ENCODE measurements around the gene SPECC1.

SPECC1 gene

DNA sequence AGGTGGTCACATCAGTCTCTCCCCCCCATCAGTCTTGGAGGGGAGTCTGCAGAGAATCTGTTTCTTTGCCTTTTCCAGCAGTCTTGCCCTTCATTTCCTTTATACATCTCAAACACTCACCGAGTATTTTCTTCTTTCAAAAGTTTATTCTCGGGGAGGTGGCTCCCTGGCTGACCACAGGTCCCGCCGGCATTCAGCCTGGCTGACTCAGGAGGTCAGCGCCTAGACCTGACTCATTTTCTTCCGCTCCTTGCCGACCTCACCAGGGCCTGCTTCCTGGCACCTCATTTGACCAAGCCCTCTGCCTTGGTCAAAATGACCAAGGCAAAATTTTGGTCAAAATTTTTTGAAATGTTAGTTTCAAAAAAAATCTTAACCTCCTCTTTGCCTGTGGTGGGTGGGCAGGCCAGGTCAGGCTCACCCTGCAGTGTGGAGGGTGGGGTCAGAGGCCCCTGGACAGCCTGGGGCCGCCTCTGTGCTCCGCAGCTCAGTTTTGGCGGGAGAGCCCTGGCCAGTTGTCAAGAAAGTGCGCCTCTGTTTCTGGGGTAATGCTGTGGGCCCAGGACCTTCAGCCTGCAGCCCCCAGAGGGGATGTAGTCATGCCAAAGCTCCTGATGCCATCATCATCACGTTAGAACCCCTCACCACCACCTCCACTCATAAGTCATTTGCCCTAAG lies 165.6 kb downstream of the SPECC1 start:
- no peaks in the 10 kb centered on the region for H3K27me3 ChIP-seq
- peak overlapping the region; percentile 28 to 47 for H3K27ac ChIP-seq
- TF ChIP-seq, protein P1, sequence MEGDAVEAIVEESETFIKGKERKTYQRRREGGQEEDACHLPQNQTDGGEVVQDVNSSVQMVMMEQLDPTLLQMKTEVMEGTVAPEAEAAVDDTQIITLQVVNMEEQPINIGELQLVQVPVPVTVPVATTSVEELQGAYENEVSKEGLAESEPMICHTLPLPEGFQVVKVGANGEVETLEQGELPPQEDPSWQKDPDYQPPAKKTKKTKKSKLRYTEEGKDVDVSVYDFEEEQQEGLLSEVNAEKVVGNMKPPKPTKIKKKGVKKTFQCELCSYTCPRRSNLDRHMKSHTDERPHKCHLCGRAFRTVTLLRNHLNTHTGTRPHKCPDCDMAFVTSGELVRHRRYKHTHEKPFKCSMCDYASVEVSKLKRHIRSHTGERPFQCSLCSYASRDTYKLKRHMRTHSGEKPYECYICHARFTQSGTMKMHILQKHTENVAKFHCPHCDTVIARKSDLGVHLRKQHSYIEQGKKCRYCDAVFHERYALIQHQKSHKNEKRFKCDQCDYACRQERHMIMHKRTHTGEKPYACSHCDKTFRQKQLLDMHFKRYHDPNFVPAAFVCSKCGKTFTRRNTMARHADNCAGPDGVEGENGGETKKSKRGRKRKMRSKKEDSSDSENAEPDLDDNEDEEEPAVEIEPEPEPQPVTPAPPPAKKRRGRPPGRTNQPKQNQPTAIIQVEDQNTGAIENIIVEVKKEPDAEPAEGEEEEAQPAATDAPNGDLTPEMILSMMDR (IDR thresholded peaks at IDR 0.05) = no peak
- no peaks in the 10 kb centered on the region for H3K9me3 ChIP-seq
- peaks cover 0 to 53% (median 8%) of the 10 kb centered on the region in 4 donors for H3K4me1 ChIP-seq
- no peaks in the 10 kb centered on the region for H3K36me3 ChIP-seq
- intact Hi-C loops (cut with DNase I; ENCODE audit: low total_unique reads) = no loop called here
- H3K4me3 ChIP-seq = no peak overlapping the region
- no peak for DNase-seq

DNA sequence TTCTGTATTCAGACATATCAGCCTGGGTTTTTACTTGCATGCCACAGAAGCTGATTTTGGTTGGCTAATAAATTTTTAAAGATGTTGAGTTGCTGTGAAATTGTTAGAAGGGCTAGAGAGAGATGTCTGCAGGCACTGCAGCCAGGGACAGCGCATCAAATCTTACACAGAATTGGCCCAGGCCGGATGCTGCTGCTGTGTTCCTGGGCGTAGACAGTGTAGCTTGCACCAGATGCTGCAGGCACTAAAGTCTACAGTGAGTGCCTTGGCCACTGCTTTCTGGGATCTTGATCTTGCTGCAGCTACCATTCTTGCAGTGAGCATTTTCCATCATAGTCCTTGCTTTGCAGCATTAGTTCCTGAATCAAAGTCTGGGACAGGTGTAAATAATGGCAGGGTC lies 169.9 kb downstream of the SPECC1 start:
- H3K9me3 ChIP-seq = no peaks in the 10 kb centered on the region
- DNase-seq = no peak
- H3K27me3 ChIP-seq = no peaks in the 10 kb centered on the region
- H3K27ac ChIP-seq = no peak overlapping the region
- intact Hi-C loops (cut with DNase I; ENCODE audit: low total_unique reads) = no loop called here
- TF ChIP-seq, protein P1 (IDR thresholded peaks at IDR 0.05) = no peak
- H3K4me1 ChIP-seq = peaks cover 0 to 11% (median 0%) of the 10 kb centered on the region in 4 donors
- no peak overlapping the region for H3K4me3 ChIP-seq
- H3K36me3 ChIP-seq = no peaks in the 10 kb centered on the region

DNA sequence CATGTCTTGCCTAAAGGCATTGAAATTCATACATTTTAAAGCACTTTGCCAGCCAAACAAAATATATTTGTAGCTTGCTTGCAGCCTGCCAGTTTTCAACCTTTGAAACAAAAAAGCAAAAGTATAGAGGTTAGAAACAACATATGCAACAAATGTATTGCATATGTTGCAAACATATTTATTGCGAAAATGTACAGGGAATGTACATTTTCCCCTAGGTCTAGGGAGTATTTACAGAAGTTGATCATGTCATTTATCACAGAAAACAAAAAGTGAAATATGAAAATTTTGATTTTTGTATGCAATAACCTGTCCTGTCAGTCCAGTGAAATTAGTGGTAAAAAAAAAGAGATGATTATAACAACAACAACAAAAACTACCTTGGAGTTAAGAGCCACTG lies 171.5 kb downstream of the SPECC1 start:
- intact Hi-C loops (cut with DNase I; ENCODE audit: low total_unique reads) = no loop called here
- no peaks in the 10 kb centered on the region for H3K27me3 ChIP-seq
- no peaks in the 10 kb centered on the region for H3K36me3 ChIP-seq
- H3K27ac ChIP-seq = no peak overlapping the region
- no peak overlapping the region for H3K4me3 ChIP-seq
- H3K9me3 ChIP-seq = no peaks in the 10 kb centered on the region
- TF ChIP-seq, protein P1 (IDR thresholded peaks at IDR 0.05) = no peak
- DNase-seq = no peak
- peaks cover 0 to 13% (median 0%) of the 10 kb centered on the region in 4 donors for H3K4me1 ChIP-seq

GRCh38 chr17:20184181-20184580 lies 175.0 kb downstream of the SPECC1 start:
- intact Hi-C loops (cut with DNase I; ENCODE audit: low total_unique reads) = no loop called here
- Histone ChIP-seq H3K4me3 (no peak overlapping the region), H3K4me1 (peaks cover 0 to 35% (median 1%) of the 10 kb centered on the region in 4 donors), H3K36me3 (no peaks in the 10 kb centered on the region), H3K27me3 (no peaks in the 10 kb centered on the region), H3K9me3 (no peaks in the 10 kb centered on the region), H3K27ac (no peak overlapping the region)
- no peak for DNase-seq
- TF ChIP-seq, protein P1 (IDR thresholded peaks at IDR 0.05) = no peak

DNA sequence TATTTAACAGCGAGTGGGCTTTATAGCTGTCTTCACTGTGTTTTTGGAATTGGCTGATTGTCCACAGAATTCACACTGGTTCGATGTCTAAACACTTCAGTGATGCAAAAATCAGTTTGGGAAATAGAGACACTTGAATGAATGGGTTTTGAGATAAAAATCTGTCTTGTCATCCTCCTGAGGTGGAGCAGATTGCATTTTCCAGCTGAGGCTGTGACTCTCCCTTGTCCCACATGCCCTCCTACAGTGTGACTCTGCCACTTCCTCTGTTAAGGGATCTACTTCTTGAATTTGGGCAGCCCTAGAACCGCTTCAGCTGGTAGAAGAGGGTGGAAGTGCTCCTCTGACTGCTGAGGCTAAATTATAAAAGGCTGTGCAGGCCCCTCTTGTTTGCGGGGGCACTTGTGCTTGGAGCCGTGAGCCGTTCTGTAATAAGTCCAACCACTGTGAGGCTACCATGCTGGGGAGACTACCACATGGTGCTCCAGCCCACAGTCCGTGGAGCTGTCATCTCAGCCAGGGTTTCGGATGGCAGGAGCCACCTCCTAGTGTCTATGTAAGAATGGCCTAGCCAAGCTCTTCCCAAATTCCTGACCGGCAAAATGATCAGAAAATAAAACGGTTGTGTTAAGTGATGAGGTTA lies 175.9 kb downstream of the SPECC1 start:
- no peak overlapping the region for H3K4me3 ChIP-seq
- no peaks in the 10 kb centered on the region for H3K9me3 ChIP-seq
- H3K36me3 ChIP-seq = no peaks in the 10 kb centered on the region
- intact Hi-C loops (cut with DNase I; ENCODE audit: low total_unique reads) = no loop called here
- no peaks in the 10 kb centered on the region for H3K27me3 ChIP-seq
- TF ChIP-seq, protein P1 (IDR thresholded peaks at IDR 0.05) = no peak
- peak overlapping the region in 1 of 2 donors; percentile 8 for H3K27ac ChIP-seq
- DNase-seq = no peak
- H3K4me1 ChIP-seq = peaks cover 0 to 44% (median 3%) of the 10 kb centered on the region in 4 donors
